H1 (cell line): Measurements from ENCODE around the gene RTF2. TPM values are rescaled to one million over a fixed set of nuclear protein-coding genes. Genes with fewer than 3 reads are reported as not detected.

Experiments used
- BACH1 ChIP-seq: IDR thresholded peaks from 2 replicates; pipeline ENCODE4 v1.6.1; 2012; ENCODE audit warnings: low read length, improper control_type of control experiment
- E2F6 ChIP-seq: IDR thresholded peaks from 2 replicates; pipeline ENCODE4 v1.6.1; 2012; ENCODE audit warnings: inconsistent platforms
- GABPA ChIP-seq: IDR thresholded peaks from 2 replicates; pipeline ENCODE4 v1.6.1; 2011; ENCODE audit warnings: mild to moderate bottlenecking, low read length, moderate library complexity, borderline replicate concordance; ENCODE audit not compliant: insufficient read depth
- KDM5A ChIP-seq: fragments of 200-600 bp; IDR thresholded peaks from 2 replicates; pipeline ENCODE4 v1.7.1; 2012; ENCODE audit warnings: mild to moderate bottlenecking, low read length, inconsistent platforms, mixed read lengths
- POLR2A ChIP-seq, 2 experiments: IDR thresholded peaks; 1 replicate in 1 of 2; 2 replicates in 1 of 2; pipeline ENCODE4 v1.6.1; 2011; ENCODE audit warnings: low read depth in 2 of 2, low read length in 2 of 2, mild to moderate bottlenecking in 2 of 2; ENCODE audit errors: control extremely low read depth in 1 of 2
- SAP30 ChIP-seq: fragments of 300-600 bp; sonication (generic); IDR thresholded peaks from 2 replicates; pipeline ENCODE4 v1.7.1; 2012; ENCODE audit warnings: low read length, moderate library complexity, mild to moderate bottlenecking, inconsistent platforms; ENCODE audit not compliant: insufficient read depth, insufficient replicate concordance
- polyA plus RNA-seq, 7 experiments: library from polyadenylated mRNA; depleted of rRNA in 3 of 7; stranded (reverse) in 5 of 7; unstranded in 2 of 7; fragments of >200 nt in 5 of 7; fragments of 200-250 nt in 2 of 7; gene quantifications; 1 replicate in 5 of 7; 2 replicates in 1 of 7; 4 replicates in 1 of 7; pipeline versions ENCODE4 v1.2.1 to v1.2.3, GENCODE V29; 2011 to 2013; ENCODE audit warnings: missing spikeins in 2 of 7, mixed read lengths in 2 of 7
- total RNA-seq: library from RNA; stranded (reverse); fragmentation: NEBNext Ultra II Directional; extraction: Animal tissue kit (Norgen Biotek cat#: 25700); gene quantifications from 2 replicates; pipeline ENCODE4 v1.2.1, GENCODE V29; 2021

The RTF2 gene
- total and polyA plus RNA-seq, 2 of the 8 experiments (the other 6 are each of a cell fraction or from before 2014, with no cell fraction given): 33.9 to 51.2 TPM

GRCh38 chr20:56438284-56438683 lies 30.1 kb upstream of the RTF2 start (continued):
- TF ChIP-seq KDM5A: no peak
- no peak for TF ChIP-seq GABPA
- TF ChIP-seq BACH1: no peak
- TF ChIP-seq E2F6: no peak
- TF ChIP-seq SAP30: no peak
- no peak for TF ChIP-seq POLR2A (IDR thresholded peaks at IDR 0.05; ENCODE audit: control extremely low read depth in 1 of 2, low read depth in 2 of 2, low read length in 2 of 2)
- TF ChIP-seq, all 59 proteins: peak for 0
